Activated naive CD4-positive, alpha-beta T cell treated with anti-CD3 and anti-CD28 coated beads, Interleukin-2, amount 50 U/mL, for 24 hours (primary cell): Measurements from ENCODE around the gene MSMB.

ENCODE experiments used
- H3K27ac Mint-ChIP-seq: one replicate; pipeline ENCODE4 v1.8.0; 2021; ENCODE audit warnings: mild to moderate bottlenecking, mixed read lengths
- H3K27me3 Mint-ChIP-seq: one replicate; pipeline ENCODE4 v1.8.0; 2021; ENCODE audit warnings: mixed read lengths
- H3K36me3 Mint-ChIP-seq: one replicate; pipeline ENCODE4 v1.8.0; 2021; ENCODE audit warnings: mixed read lengths
- H3K4me1 Mint-ChIP-seq: one replicate; pipeline ENCODE4 v1.8.0; 2021; ENCODE audit warnings: mixed read lengths
- H3K4me3 Mint-ChIP-seq: one replicate; pipeline ENCODE4 v1.8.0; 2021; ENCODE audit warnings: mild to moderate bottlenecking, mixed read lengths
- H3K9me3 Mint-ChIP-seq: one replicate; pipeline ENCODE4 v1.8.0; 2021; ENCODE audit warnings: mixed read lengths

Gene MSMB

GRCh38 chr10:46028584-46029460 lies 17.2 kb downstream of the MSMB start:
- Mint-ChIP-seq H3K4me1 (peaks cover 61% of the 10 kb centered on the region), H3K9me3 (no peaks in the 10 kb centered on the region), H3K27me3 (no peaks in the 10 kb centered on the region), H3K36me3 (no peaks in the 10 kb centered on the region), H3K27ac (peak overlapping the region; percentile 99), H3K4me3 (peak overlapping the region; percentile 98)

GRCh38 chr10:46026106-46026505 lies 20.0 kb downstream of the MSMB start:
- Mint-ChIP-seq H3K36me3 (no peaks in the 10 kb centered on the region), H3K4me1 (peaks cover 84% of the 10 kb centered on the region), H3K27ac (no peak overlapping the region), H3K27me3 (no peaks in the 10 kb centered on the region), H3K9me3 (no peaks in the 10 kb centered on the region), H3K4me3 (no peak overlapping the region)

- peak overlapping the region; percentile 37 for H3K4me3 Mint-ChIP-seq
Measured at GRCh38 chr10:46025406-46025805, 20.7 kb downstream of the MSMB start.

GRCh38 chr10:46024948-46025347 lies 21.1 kb downstream of the MSMB start:
- no peaks in the 10 kb centered on the region for H3K27me3 Mint-ChIP-seq
- H3K27ac Mint-ChIP-seq, result peak overlapping the region; percentile 66
- H3K4me3 Mint-ChIP-seq, result peak overlapping the region; percentile 56
- H3K4me1 Mint-ChIP-seq, result peaks cover 89% of the 10 kb centered on the region
- no peaks in the 10 kb centered on the region for H3K9me3 Mint-ChIP-seq
- H3K36me3 Mint-ChIP-seq, result no peaks in the 10 kb centered on the region

More at GRCh38 chr10:46025406-46025805, 20.7 kb downstream of the MSMB start:
- Mint-ChIP-seq H3K27me3 (no peaks in the 10 kb centered on the region), H3K9me3 (no peaks in the 10 kb centered on the region), H3K4me1 (peaks cover 85% of the 10 kb centered on the region), H3K27ac (peak overlapping the region; percentile 31), H3K36me3 (no peaks in the 10 kb centered on the region)

GRCh38 chr10:46022978-46023702 lies 22.9 kb downstream of the MSMB start:
- H3K4me3 Mint-ChIP-seq, result peak overlapping the region; percentile 88
- no peaks in the 10 kb centered on the region for H3K9me3 Mint-ChIP-seq
- no peaks in the 10 kb centered on the region for H3K36me3 Mint-ChIP-seq
- H3K4me1 Mint-ChIP-seq, result peaks cover 92% of the 10 kb centered on the region
- peak overlapping the region; percentile 65 for H3K27ac Mint-ChIP-seq
- no peaks in the 10 kb centered on the region for H3K27me3 Mint-ChIP-seq

- Mint-ChIP-seq H3K9me3 (no peaks in the 10 kb centered on the region), H3K36me3 (no peaks in the 10 kb centered on the region), H3K27me3 (no peaks in the 10 kb centered on the region), H3K27ac (no peak overlapping the region), H3K4me1 (peaks cover 82% of the 10 kb centered on the region), H3K4me3 (no peak overlapping the region)
Measured at GRCh38 chr10:46020344-46020657, 25.8 kb downstream of the MSMB start.

GRCh38 chr10:46019569-46020343 lies 26.3 kb downstream of the MSMB start:
- Mint-ChIP-seq H3K27me3 (no peaks in the 10 kb centered on the region), H3K36me3 (peaks cover under 1% of the 10 kb centered on the region), H3K4me3 (peak overlapping the region; percentile 43), H3K27ac (peak overlapping the region; percentile 91), H3K9me3 (no peaks in the 10 kb centered on the region), H3K4me1 (peaks cover 79% of the 10 kb centered on the region)

- Mint-ChIP-seq H3K4me3 (no peak overlapping the region), H3K9me3 (no peaks in the 10 kb centered on the region), H3K27ac (peak overlapping the region; percentile 91), H3K36me3 (peaks cover 3% of the 10 kb centered on the region), H3K27me3 (no peaks in the 10 kb centered on the region), H3K4me1 (peaks cover 75% of the 10 kb centered on the region)
Measured at GRCh38 chr10:46019177-46019528, 26.9 kb downstream of the MSMB start.

- Mint-ChIP-seq H3K27me3 (no peaks in the 10 kb centered on the region), H3K27ac (peak overlapping the region; percentile 69), H3K36me3 (peaks cover 3% of the 10 kb centered on the region), H3K4me1 (peaks cover 70% of the 10 kb centered on the region), H3K9me3 (no peaks in the 10 kb centered on the region), H3K4me3 (no peak overlapping the region)
Measured at GRCh38 chr10:46018453-46019176, 27.5 kb downstream of the MSMB start.

GRCh38 chr10:46017733-46018132 lies 28.3 kb downstream of the MSMB start:
- H3K4me1 Mint-ChIP-seq, result peaks cover 65% of the 10 kb centered on the region

GRCh38 chr10:46016811-46017210 lies 29.3 kb downstream of the MSMB start:
- H3K9me3 Mint-ChIP-seq, result no peaks in the 10 kb centered on the region
- H3K4me1 Mint-ChIP-seq, result peaks cover 56% of the 10 kb centered on the region
- H3K27me3 Mint-ChIP-seq, result no peaks in the 10 kb centered on the region
- peak overlapping the region; percentile 83 for H3K27ac Mint-ChIP-seq
- H3K4me3 Mint-ChIP-seq, result no peak overlapping the region
- peaks cover 5% of the 10 kb centered on the region for H3K36me3 Mint-ChIP-seq

More at GRCh38 chr10:46017733-46018132, 28.3 kb downstream of the MSMB start:
- Mint-ChIP-seq H3K9me3 (no peaks in the 10 kb centered on the region), H3K4me3 (no peak overlapping the region), H3K27me3 (no peaks in the 10 kb centered on the region), H3K36me3 (peaks cover 3% of the 10 kb centered on the region), H3K27ac (peak overlapping the region; percentile 69)

GRCh38 chr10:46016190-46016589 lies 29.9 kb downstream of the MSMB start:
- Mint-ChIP-seq H3K27ac (peak overlapping the region; percentile 83), H3K4me1 (peaks cover 50% of the 10 kb centered on the region), H3K36me3 (peaks cover 5% of the 10 kb centered on the region)

GRCh38 chr10:46014683-46015405 lies 31.2 kb downstream of the MSMB start:
- peak overlapping the region; percentile 26 for H3K27ac Mint-ChIP-seq
- H3K36me3 Mint-ChIP-seq, result peaks cover 6% of the 10 kb centered on the region
- peaks cover 37% of the 10 kb centered on the region for H3K4me1 Mint-ChIP-seq
- no peaks in the 10 kb centered on the region for H3K27me3 Mint-ChIP-seq
- no peaks in the 10 kb centered on the region for H3K9me3 Mint-ChIP-seq
- no peak overlapping the region for H3K4me3 Mint-ChIP-seq

More at GRCh38 chr10:46016190-46016589, 29.9 kb downstream of the MSMB start:
- no peaks in the 10 kb centered on the region for H3K9me3 Mint-ChIP-seq
- H3K27me3 Mint-ChIP-seq, result no peaks in the 10 kb centered on the region
- no peak overlapping the region for H3K4me3 Mint-ChIP-seq

- peak overlapping the region; percentile 30 for H3K27ac Mint-ChIP-seq
- H3K27me3 Mint-ChIP-seq, result no peaks in the 10 kb centered on the region
- H3K4me3 Mint-ChIP-seq, result no peak overlapping the region
- no peaks in the 10 kb centered on the region for H3K9me3 Mint-ChIP-seq
- peaks cover 31% of the 10 kb centered on the region for H3K4me1 Mint-ChIP-seq
- H3K36me3 Mint-ChIP-seq, result peaks cover 6% of the 10 kb centered on the region
Measured at GRCh38 chr10:46014206-46014605, 31.9 kb downstream of the MSMB start.
